Endothelial cell of umbilical vein (primary cell): ENCODE measurements around the gene FAM98B. TPM values are rescaled to one million over a fixed set of nuclear protein-coding genes. Genes with fewer than 3 reads are reported as not detected.

Experiments used
- BruUV-seq: library from RNA; stranded (reverse); fragments of 400-500 nt; replicated peaks from 2 replicates; lab custom pipeline; 2021; lab: Mats Ljungman, UMichigan
- CTCF ChIA-PET: fragments of 300-600, 350-600 bp; sonication (Branson Sonifier 250); formaldehyde crosslinking; loops from one replicate; lab custom pipeline; 2021; ENCODE audit warnings: antibody characterized with exemption, inconsistent platforms; lab: Charles Lee
- POLR2A ChIA-PET: fragments of 300-600, 350-600 bp; sonication (Branson Sonifier 250); formaldehyde crosslinking; loops from one replicate; lab custom pipeline; 2021; ENCODE audit warnings: antibody characterized with exemption, inconsistent platforms; lab: Charles Lee
- DNase-seq: peaks from one replicate; pipeline ENCODE4 v3.0.0-alpha.2; 2011; ENCODE audit warnings: low read depth, low spot score
- FAIRE-seq: peaks from 2 replicates; lab custom pipeline; 2011; peaks lifted over from hg19 to GRCh38; lab: Jason Lieb, UNC
- H2AFZ ChIP-seq: 2 replicates; pipeline ENCODE4 v1.6.0; 2012; ENCODE audit warnings: low read depth, low read length, control low read depth, inconsistent platforms
- H3K27ac ChIP-seq: 2 replicates; pipeline ENCODE4 v1.5.1; 2011; ENCODE audit warnings: low read depth, mild to moderate bottlenecking, control low read depth, low read length, moderate library complexity; ENCODE audit not compliant: insufficient read depth
- H3K27me3 ChIP-seq, 2 experiments: 2 replicates each; pipeline versions ENCODE4 v1.6.0 to v1.6.1; 2011; ENCODE audit warnings: low read length in 2 of 2, mixed read lengths in 1 of 2; ENCODE audit not compliant: control insufficient read depth in 2 of 2, insufficient read depth in 2 of 2
- H3K36me3 ChIP-seq, 2 experiments: 2 replicates in 1 of 2; 3 replicates in 1 of 2; pipeline ENCODE4 v1.5.1; 2011; ENCODE audit warnings: low read length in 2 of 2, mild to moderate bottlenecking in 1 of 2, moderate library complexity in 1 of 2; ENCODE audit not compliant: control insufficient read depth in 2 of 2, insufficient read depth in 2 of 2; ENCODE audit errors: extremely low read depth in 1 of 2
- H3K4me1 ChIP-seq: 3 replicates; pipeline ENCODE4 v1.5.1; 2011; ENCODE audit warnings: mild to moderate bottlenecking, low read length; ENCODE audit not compliant: control insufficient read depth, insufficient read depth; ENCODE audit errors: extremely low read depth
- H3K4me2 ChIP-seq: 2 replicates; pipeline ENCODE4 v1.6.1; 2011; ENCODE audit warnings: low read length, control low read depth, mixed read lengths; ENCODE audit not compliant: insufficient read depth
- H3K4me3 ChIP-seq, 3 experiments: fragments of 200-600 bp in 1 of 3; sonication (generic), shearing (Covaris generic) in 1 of 3; replicated peaks in 1 of 3; 2 replicates each; pipeline ENCODE4 v1.5.1; 2011 to 2016; ENCODE audit warnings: control low read depth in 3 of 3, low read length in 3 of 3, mild to moderate bottlenecking in 2 of 3, inconsistent platforms in 1 of 3, low read depth in 1 of 3, moderate library complexity in 1 of 3; ENCODE audit not compliant: insufficient read depth in 1 of 3
- H3K79me2 ChIP-seq: 2 replicates; pipeline ENCODE4 v1.6.0; 2012; ENCODE audit warnings: low read length, inconsistent platforms; ENCODE audit not compliant: control insufficient read depth, insufficient read depth
- H3K9ac ChIP-seq: replicated peaks from 2 replicates; pipeline ENCODE3; 2011; ENCODE audit warnings: low read length, control low read depth; ENCODE audit not compliant: insufficient read depth; ENCODE audit errors: extremely low read depth
- H3K9me1 ChIP-seq: replicated peaks from 3 replicates; pipeline ENCODE4 v1.6.0; 2011; ENCODE audit warnings: mild to moderate bottlenecking, low read length; ENCODE audit not compliant: control insufficient read depth, insufficient read depth; ENCODE audit errors: extremely low read depth
- H3K9me3 ChIP-seq: replicated peaks from 2 replicates; pipeline ENCODE4 v1.5.1; 2012; ENCODE audit warnings: low read length, inconsistent platforms; ENCODE audit not compliant: control insufficient read depth, insufficient read depth
- H4K20me1 ChIP-seq: replicated peaks from 2 replicates; pipeline ENCODE3; 2011; ENCODE audit warnings: mild to moderate bottlenecking, low read length; ENCODE audit not compliant: control insufficient read depth, insufficient read depth; ENCODE audit errors: extremely low read depth
- CTCF ChIP-seq, 2 donors: IDR thresholded peaks; 1 replicate in 1 of 2; 2 replicates in 1 of 2; pipeline ENCODE4 v1.5.1; 2011; ENCODE audit warnings: low read length in 2 of 2, mild to moderate bottlenecking in 2 of 2, moderate library complexity in 2 of 2, control low read depth in 1 of 2, inconsistent platforms in 1 of 2, low read depth in 1 of 2; ENCODE audit not compliant: insufficient read depth in 1 of 2; ENCODE audit errors: extremely low read depth in 1 of 2
- EZH2 ChIP-seq: IDR thresholded peaks from 2 replicates; pipeline ENCODE4 v1.6.1; 2012; ENCODE audit warnings: borderline replicate concordance, low read depth, mild to moderate bottlenecking, moderate library complexity, low read length, inconsistent platforms; ENCODE audit not compliant: severe bottlenecking
- FOS ChIP-seq: IDR thresholded peaks from 2 replicates; pipeline ENCODE4 v1.6.1; 2011; ENCODE audit warnings: mild to moderate bottlenecking, low read length, moderate library complexity, borderline replicate concordance; ENCODE audit not compliant: insufficient read depth
- GATA2 ChIP-seq: IDR thresholded peaks from 2 replicates; pipeline ENCODE4 v1.7.0; 2011; ENCODE audit warnings: low read depth, mild to moderate bottlenecking, moderate library complexity, mixed read lengths, low read length; ENCODE audit not compliant: insufficient read length, insufficient read depth
- JUN ChIP-seq: IDR thresholded peaks from 2 replicates; pipeline ENCODE4 v1.6.1; 2011; ENCODE audit warnings: borderline replicate concordance, low read depth; ENCODE audit not compliant: insufficient read length, insufficient read depth
- MAX ChIP-seq: IDR thresholded peaks from 2 replicates; pipeline ENCODE4 v1.6.1; 2011; ENCODE audit not compliant: insufficient read depth, insufficient read length
- MYC ChIP-seq: IDR thresholded peaks from one replicate; pipeline ENCODE4 v1.6.1; 2011; ENCODE audit warnings: mild to moderate bottlenecking, low read depth, low read length
- POLR2A ChIP-seq: IDR thresholded peaks from 2 replicates; pipeline ENCODE4 v1.6.1; 2012; ENCODE audit warnings: low read depth, mild to moderate bottlenecking, control low read depth, low read length
- POLR2AphosphoS5 ChIP-seq: IDR thresholded peaks from 2 replicates; pipeline ENCODE4 v1.6.1; 2012; ENCODE audit warnings: low read depth, mild to moderate bottlenecking, control low read depth, low read length, moderate library complexity; ENCODE audit not compliant: insufficient read depth
- dilution Hi-C: fragments of 300-500 bp; cut with MboI; formaldehyde crosslinking; loops from one replicate; pipeline ENCODE4 v1.15.0; 2019; ENCODE audit warnings: low sequenced_read_pairs; ENCODE audit not compliant: extremely low pct_ligation_motif_present
- intact Hi-C: fragments of 100-400 bp; cut with micrococcal nuclease; formaldehyde crosslinking; loops from one replicate; pipeline ENCODE4 v1.10.0; 2022
- polyA plus RNA-seq, 4 experiments: library from polyadenylated mRNA; depleted of rRNA in 3 of 4; stranded (reverse) in 3 of 4; unstranded in 1 of 4; fragments of >200 nt; gene quantifications; 2 replicates each; pipeline versions ENCODE4 v1.2.1 to v1.2.3, GENCODE V29; 2011 to 2012; ENCODE audit warnings: missing spikeins in 1 of 4
- total RNA-seq: library from RNA; stranded (reverse); gene quantifications from 2 replicates; pipeline ENCODE4 v1.2.3, GENCODE V29; 2021

FAM98B gene
- total and polyA plus RNA-seq, 2 donors (not counting 3 experiments of a cell fraction or from before 2014, with no cell fraction given), result 4.2 to 22.3 TPM

- FAIRE-seq (no peak), DNase-seq (no peak)
- TF ChIP-seq CTCF (IDR thresholded peaks at IDR 0.05; ENCODE audit: extremely low read depth in 1 of 2, insufficient read depth in 1 of 2, low read depth in 1 of 2, low read length in 2 of 2) (no peak), MYC (no peak), FOS (no peak), POLR2AphosphoS5 (no peak), GATA2 (no peak), POLR2A (no peak), JUN (no peak), MAX (no peak), EZH2 (no peak)
- CTCF ChIA-PET, result interaction anchor here (1.1 to 4.1 kb wide), 2 partner anchors 11 to 55 kb away, joined by 3 to 19 read pairs; partner anchors contain the start of gene RASGRP1
- no peak overlapping the region for H3K27ac ChIP-seq
- POLR2A ChIA-PET, result no interaction called here
- H3K4me1 ChIP-seq, result no peaks in the 10 kb centered on the region
- no TSS peak for BruUV-seq
- H3K9me1 ChIP-seq, result no peaks in the 10 kb centered on the region
- H3K36me3 ChIP-seq, result no peaks in the 10 kb centered on the region
- H4K20me1 ChIP-seq, result no peaks in the 10 kb centered on the region
- H3K9me3 ChIP-seq, result no peaks in the 10 kb centered on the region
- intact Hi-C loops, result no loop called here
- no peak overlapping the region for H3K4me2 ChIP-seq
- H3K9ac ChIP-seq, result no peak overlapping the region
- dilution Hi-C loops, result no loop called here
- no peak overlapping the region for H2AFZ ChIP-seq
- no peak overlapping the region for H3K4me3 ChIP-seq
- H3K79me2 ChIP-seq, result no peaks in the 10 kb centered on the region
- peaks cover 5 to 9% of the 10 kb centered on the region in 2 experiments for H3K27me3 ChIP-seq
These were observed 54.7 kb downstream of the FAM98B start for GRCh38 chr15:38508647-38509046.
